OCI-LY7 (cell line): ENCODE results near the gene HLX. TPM values are rescaled to one million over a fixed set of nuclear protein-coding genes. Genes with fewer than 3 reads are reported as not detected.

ENCODE experiments used
- Bru-seq: library from RNA; stranded (reverse); fragments of 400-500 nt; gene quantifications from one replicate; lab custom pipeline; 2021; lab: Mats Ljungman, UMichigan
- BruChase-seq, 2 experiments: library from RNA; stranded (reverse); fragments of 400-500 nt; gene quantifications; one replicate each; lab custom pipeline; 2021; lab: Mats Ljungman, UMichigan
- BruUV-seq: library from RNA; stranded (reverse); fragments of 400-500 nt; replicated peaks from 2 replicates; lab custom pipeline; 2021; lab: Mats Ljungman, UMichigan
- CTCF ChIA-PET: fragments of 300-600 bp; sonication (Branson Sonifier 250); formaldehyde crosslinking; loops from one replicate; lab custom pipeline; 2022; ENCODE audit warnings: antibody characterized with exemption; ENCODE audit not compliant: unreplicated experiment; lab: Charles Lee
- POLR2A ChIA-PET: fragments of 300-600 bp; sonication (Branson Sonifier 250); formaldehyde crosslinking; loops from one replicate; lab custom pipeline; 2022; ENCODE audit warnings: antibody characterized with exemption; lab: Charles Lee
- DNase-seq: peaks from one replicate; pipeline ENCODE4 v3.0.0-alpha.2; 2015; ENCODE audit warnings: low spot score
- H2AFZ ChIP-seq: fragments of 200-600 bp; sonication (generic), shearing (Covaris generic); 2 replicates; pipeline ENCODE4 v1.6.1; 2014; ENCODE audit warnings: mild to moderate bottlenecking, antibody characterized with exemption, low read length, moderate library complexity
- H3K27ac ChIP-seq: fragments of 200-600 bp; sonication (generic); 2 replicates; pipeline ENCODE4 v1.5.1; 2014; ENCODE audit warnings: mixed run types, low read depth, mild to moderate bottlenecking, moderate library complexity, low read length, inconsistent platforms; ENCODE audit not compliant: poor library complexity, severe bottlenecking
- H3K36me3 ChIP-seq: fragments of 200-600 bp; sonication (generic); 2 replicates; pipeline ENCODE4 v1.6.1; 2014; ENCODE audit warnings: mild to moderate bottlenecking, antibody characterized with exemption, low read length, moderate library complexity, mixed read lengths; ENCODE audit not compliant: insufficient read depth
- H3K4me1 ChIP-seq: fragments of 200-600 bp; sonication (generic); 2 replicates; pipeline ENCODE4 v1.5.1; 2014; ENCODE audit warnings: mild to moderate bottlenecking, low read length; ENCODE audit not compliant: insufficient read depth, poor library complexity, severe bottlenecking
- H3K4me2 ChIP-seq: fragments of 200-600 bp; sonication (generic); 2 replicates; pipeline ENCODE4 v1.6.1; 2014; ENCODE audit warnings: mild to moderate bottlenecking, low read length
- H3K4me3 ChIP-seq: fragments of 200-600 bp; sonication (generic); 2 replicates; pipeline ENCODE4 v1.5.1; 2014; ENCODE audit warnings: mild to moderate bottlenecking, low read depth, low read length; ENCODE audit not compliant: poor library complexity, severe bottlenecking
- H3K79me2 ChIP-seq: fragments of 200-600 bp; sonication (generic); 2 replicates; pipeline ENCODE4 v1.6.1; 2016; ENCODE audit warnings: low read depth, mild to moderate bottlenecking, low read length, moderate library complexity, mixed read lengths; ENCODE audit not compliant: insufficient read depth
- H3K9me2 ChIP-seq: fragments of 200-600 bp; sonication (generic); 2 replicates; pipeline ENCODE4 v1.6.1; 2016; ENCODE audit warnings: mild to moderate bottlenecking, low read length, mixed read lengths; ENCODE audit not compliant: insufficient read depth
- H3K9me3 ChIP-seq: fragments of 200-600 bp; sonication (generic); 2 replicates; pipeline ENCODE4 v1.6.1; 2014; ENCODE audit warnings: mild to moderate bottlenecking, mixed run types, low read length, mixed read lengths
- H4K20me1 ChIP-seq: fragments of 200-600 bp; sonication (generic); 2 replicates; pipeline ENCODE4 v1.6.1; 2014; ENCODE audit warnings: mild to moderate bottlenecking, antibody characterized with exemption, low read length, moderate library complexity, mixed read lengths; ENCODE audit not compliant: insufficient read depth
- EZH2phosphoT487 ChIP-seq: fragments of 200-600 bp; sonication (generic); IDR thresholded peaks from 2 replicates; pipeline ENCODE4 v1.6.1; 2018; ENCODE audit warnings: low read depth, borderline replicate concordance, mild to moderate bottlenecking, mixed run types, antibody characterized with exemption, low read length, moderate library complexity, mixed read lengths
- intact Hi-C: fragments of 100-400 bp; cut with micrococcal nuclease; formaldehyde crosslinking; loops from one replicate; pipeline ENCODE4 v1.10.0; 2022; ENCODE audit not compliant: unreplicated experiment
- long read RNA-seq: library from polyadenylated mRNA; stranded (forward); transcript quantifications from one replicate; pipeline ENCODE4 v2.0.0, GENCODE V29; 2022
- total RNA-seq, 2 experiments: library from RNA; depleted of rRNA in 1 of 2; stranded (reverse); fragments of >200 nt in 1 of 2; shearing (Covaris generic) in 1 of 2; gene quantifications; 2 replicates each; pipeline ENCODE4 v1.2.3, GENCODE V29; 2014 to 2022
- TF ChIP-seq, protein P1 (sequence below): fragments of 200-600 bp; sonication (generic); conservative IDR thresholded peaks from 2 replicates; pipeline ENCODE4 v1.5.1; 2014; ENCODE audit warnings: mild to moderate bottlenecking, antibody characterized with exemption, low read length, moderate library complexity, mixed read lengths

Gene HLX, protein sequence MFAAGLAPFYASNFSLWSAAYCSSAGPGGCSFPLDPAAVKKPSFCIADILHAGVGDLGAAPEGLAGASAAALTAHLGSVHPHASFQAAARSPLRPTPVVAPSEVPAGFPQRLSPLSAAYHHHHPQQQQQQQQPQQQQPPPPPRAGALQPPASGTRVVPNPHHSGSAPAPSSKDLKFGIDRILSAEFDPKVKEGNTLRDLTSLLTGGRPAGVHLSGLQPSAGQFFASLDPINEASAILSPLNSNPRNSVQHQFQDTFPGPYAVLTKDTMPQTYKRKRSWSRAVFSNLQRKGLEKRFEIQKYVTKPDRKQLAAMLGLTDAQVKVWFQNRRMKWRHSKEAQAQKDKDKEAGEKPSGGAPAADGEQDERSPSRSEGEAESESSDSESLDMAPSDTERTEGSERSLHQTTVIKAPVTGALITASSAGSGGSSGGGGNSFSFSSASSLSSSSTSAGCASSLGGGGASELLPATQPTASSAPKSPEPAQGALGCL
- total RNA-seq (2014; rRNA removed; shearing (Covaris generic)) (not detected in 2 replicates), total RNA-seq (2022) (not detected in 2 replicates), Bru-seq, nascent RNA (percentile 12 among the genes with signal in this experiment), BruChase-seq, experiment 1, labeled RNA remaining after a 6-hour chase (not detected), BruChase-seq, experiment 2, labeled RNA remaining after a 2-hour chase (not detected)
- long read RNA-seq = 0 reads

DNA sequence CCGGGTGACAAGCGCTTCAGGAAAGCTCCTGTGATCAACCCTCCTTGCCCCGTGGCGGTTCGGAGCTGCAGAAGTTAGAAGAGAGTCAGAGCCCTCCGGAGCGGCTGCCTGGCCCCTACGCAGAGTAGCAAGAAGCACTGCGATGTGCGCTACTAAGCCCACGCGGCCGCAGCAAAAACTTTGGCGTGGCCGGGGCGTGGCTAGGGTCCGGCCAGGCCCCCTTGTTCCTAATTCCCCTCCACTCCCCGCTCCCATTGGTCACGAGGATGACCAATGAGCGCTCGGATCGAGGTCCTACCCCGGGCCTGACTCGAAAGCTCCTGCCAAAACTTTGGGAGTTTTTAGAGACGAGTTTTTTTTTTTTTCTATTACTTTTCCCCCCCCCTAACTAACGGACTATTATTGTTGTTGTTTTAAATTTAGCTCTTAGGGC lies at the start of gene HLX:
HLX (plus strand) TSS at position 368 of the 433 bp plus-strand sequence. CDS start 415 bp downstream, outside the sequence.
- Histone ChIP-seq H3K4me1 (no peaks in the 10 kb centered on the region), H3K9me3 (no peaks in the 10 kb centered on the region), H3K79me2 (no peaks in the 10 kb centered on the region), H3K4me3 (no peak within 1 kb of the TSS), H3K27ac (no peak within 1 kb of the TSS), H3K4me2 (no peak within 1 kb of the TSS), H3K36me3 (no peaks in the 10 kb centered on the region), H4K20me1 (no peaks in the 10 kb centered on the region), H3K9me2 (no peaks in the 10 kb centered on the region), H2AFZ (no peak within 1 kb of the TSS)
- POLR2A ChIA-PET = no interaction called here
- intact Hi-C loops = loop anchor here (10.0 kb wide), 1 partner anchor 1576 kb away; no protein-coding TSS in a partner anchor
- CTCF ChIA-PET = no interaction called here
- BruUV-seq = no TSS peak
- TF ChIP-seq EZH2phosphoT487 = no peak
- TF ChIP-seq, protein P1, sequence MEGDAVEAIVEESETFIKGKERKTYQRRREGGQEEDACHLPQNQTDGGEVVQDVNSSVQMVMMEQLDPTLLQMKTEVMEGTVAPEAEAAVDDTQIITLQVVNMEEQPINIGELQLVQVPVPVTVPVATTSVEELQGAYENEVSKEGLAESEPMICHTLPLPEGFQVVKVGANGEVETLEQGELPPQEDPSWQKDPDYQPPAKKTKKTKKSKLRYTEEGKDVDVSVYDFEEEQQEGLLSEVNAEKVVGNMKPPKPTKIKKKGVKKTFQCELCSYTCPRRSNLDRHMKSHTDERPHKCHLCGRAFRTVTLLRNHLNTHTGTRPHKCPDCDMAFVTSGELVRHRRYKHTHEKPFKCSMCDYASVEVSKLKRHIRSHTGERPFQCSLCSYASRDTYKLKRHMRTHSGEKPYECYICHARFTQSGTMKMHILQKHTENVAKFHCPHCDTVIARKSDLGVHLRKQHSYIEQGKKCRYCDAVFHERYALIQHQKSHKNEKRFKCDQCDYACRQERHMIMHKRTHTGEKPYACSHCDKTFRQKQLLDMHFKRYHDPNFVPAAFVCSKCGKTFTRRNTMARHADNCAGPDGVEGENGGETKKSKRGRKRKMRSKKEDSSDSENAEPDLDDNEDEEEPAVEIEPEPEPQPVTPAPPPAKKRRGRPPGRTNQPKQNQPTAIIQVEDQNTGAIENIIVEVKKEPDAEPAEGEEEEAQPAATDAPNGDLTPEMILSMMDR = no peak
- no peak for DNase-seq

DNA sequence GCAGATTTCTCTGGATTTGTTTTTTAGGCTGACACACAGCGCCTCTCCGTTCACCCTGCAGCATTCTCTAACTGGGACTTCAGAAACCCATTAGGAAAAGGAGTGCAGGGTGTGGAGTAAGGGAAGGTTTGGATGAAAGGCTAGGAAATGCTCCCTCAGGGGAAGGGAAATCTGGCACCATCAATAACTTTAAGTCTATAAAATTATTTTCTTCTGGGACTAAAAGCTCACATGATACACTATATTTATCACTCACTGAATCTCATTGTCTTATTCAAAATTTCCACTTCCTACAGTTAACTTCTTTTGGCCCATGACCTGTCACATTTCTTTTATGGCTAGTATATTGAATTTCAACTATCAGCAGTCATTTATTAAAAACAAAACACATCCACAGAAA lies 45.8 kb upstream of the HLX start:
- H3K4me3 ChIP-seq = no peak overlapping the region
- intact Hi-C loops = no loop called here

More for the DNA sequence above, 45.8 kb upstream of the HLX start:
- no peaks in the 10 kb centered on the region for H4K20me1 ChIP-seq
- H3K4me1 ChIP-seq = no peaks in the 10 kb centered on the region
- H3K79me2 ChIP-seq = no peaks in the 10 kb centered on the region
- no peak for DNase-seq
- CTCF ChIA-PET = no interaction called here
- H3K27ac ChIP-seq = no peak overlapping the region
- TF ChIP-seq, protein P1 = no peak
- no peak for TF ChIP-seq EZH2phosphoT487
- POLR2A ChIA-PET = no interaction called here
- H3K36me3 ChIP-seq = no peaks in the 10 kb centered on the region
- no peaks in the 10 kb centered on the region for H3K9me2 ChIP-seq
- no TSS peak for BruUV-seq
- no peak overlapping the region for H3K4me2 ChIP-seq
- H2AFZ ChIP-seq = no peak overlapping the region
- no peaks in the 10 kb centered on the region for H3K9me3 ChIP-seq
